Endometrial microvascular endothelial cells (primary cell): ENCODE data around the gene DNAJC4. TPM values are rescaled to one million over a fixed set of nuclear protein-coding genes. Genes with fewer than 3 reads are reported as not detected.

Source experiments
- total RNA-seq: library from RNA; depleted of rRNA; stranded (reverse); fragments of >200 nt; gene quantifications from one replicate; pipeline ENCODE4 v1.2.3, GENCODE V29; 2015; ENCODE audit errors: inconsistent ontology term

DNAJC4 gene
- total RNA-seq, 1 donor from 2014 or later: 14.7 TPM

Other genes starting within 250 kb of the DNAJC4 start
- gene OTUB1, start 244.1 kb upstream of the DNAJC4 start, total RNA-seq: 108 TPM
- not detected for gene FLRT1, start 194.6 kb upstream of the DNAJC4 start, total RNA-seq
- gene MACROD1, start 64.4 kb upstream of the DNAJC4 start, total RNA-seq: 16.0 TPM
- gene STIP1, start 44.4 kb upstream of the DNAJC4 start, total RNA-seq: 303 TPM
- gene FERMT3, start 23.8 kb upstream of the DNAJC4 start, total RNA-seq: 47.3 TPM
- gene TRPT1, start 4.4 kb upstream of the DNAJC4 start, total RNA-seq: 120 TPM
- gene NUDT22, start 4.3 kb upstream of the DNAJC4 start, total RNA-seq: 61.4 TPM
- gene VEGFB, start 4.0 kb downstream of the DNAJC4 start, total RNA-seq: 44.2 TPM
- 49.9 TPM for gene FKBP2, start 10.5 kb downstream of the DNAJC4 start, total RNA-seq
- 283 TPM for gene PPP1R14B, start 16.4 kb downstream of the DNAJC4 start, total RNA-seq
- gene PLCB3, start 21.0 kb downstream of the DNAJC4 start, total RNA-seq: 61.8 TPM
- 91.0 TPM for gene BAD, start 54.1 kb downstream of the DNAJC4 start, total RNA-seq
- 26.8 TPM for gene GPR137, start 55.3 kb downstream of the DNAJC4 start, total RNA-seq
- gene KCNK4, start 60.8 kb downstream of the DNAJC4 start, total RNA-seq: not detected
- gene CATSPERZ, start 69.8 kb downstream of the DNAJC4 start, total RNA-seq: 3.5 TPM
- gene ESRRA, start 75.0 kb downstream of the DNAJC4 start, total RNA-seq: 44.8 TPM
- 256 TPM for gene TRMT112, start 87.0 kb downstream of the DNAJC4 start, total RNA-seq
- 225 TPM for gene PRDX5, start 87.6 kb downstream of the DNAJC4 start, total RNA-seq
- gene CCDC88B, start 109.7 kb downstream of the DNAJC4 start, total RNA-seq: 8.5 TPM
- gene RPS6KA4, start 128.6 kb downstream of the DNAJC4 start, total RNA-seq: 69.0 TPM